LHCN-M2 (cell line): ENCODE data around the gene PDE4B. TPM values are rescaled to one million over a fixed set of nuclear protein-coding genes. Genes with fewer than 3 reads are reported as not detected.

Experiments used
- DNase-seq: peaks from one replicate; pipeline ENCODE4 v3.0.0-alpha.2; 2012; ENCODE audit warnings: low read depth
- total RNA-seq: library from RNA; depleted of rRNA; stranded (reverse); fragments of >200 nt; gene quantifications from 2 replicates; pipeline ENCODE4 v1.2.3, GENCODE V29; 2014

PDE4B gene
- total RNA-seq, 1 experiment from 2014 or later, result 6.8 TPM

- DNase-seq, result no peak
Observed at GRCh38 chr1:66256629-66257572, 464.2 kb downstream of the PDE4B start.

- no peak for DNase-seq
Observed at GRCh38 chr1:66258404-66259105, 465.9 kb downstream of the PDE4B start.

GRCh38 chr1:66261364-66261763 is 468.7 kb downstream of the PDE4B start:
- DNase-seq, result no peak

GRCh38 chr1:66262208-66262963 is 469.7 kb downstream of the PDE4B start:
- no peak for DNase-seq

- DNase-seq, result no peak
Observed at GRCh38 chr1:66265268-66265667, 472.6 kb downstream of the PDE4B start.

GRCh38 chr1:66265796-66266195 is 473.1 kb downstream of the PDE4B start:
- DNase-seq, result no peak

- no peak for DNase-seq
Observed at GRCh38 chr1:66266350-66266749, 473.7 kb downstream of the PDE4B start.

GRCh38 chr1:66266756-66267155 is 474.1 kb downstream of the PDE4B start:
- DNase-seq, result peak; percentile 63

GRCh38 chr1:66267201-66267940 is 474.7 kb downstream of the PDE4B start:
- DNase-seq, result no peak

- no peak for DNase-seq
Observed at GRCh38 chr1:66269222-66269621, 476.5 kb downstream of the PDE4B start.

- no peak for DNase-seq
Observed at GRCh38 chr1:66270119-66270812, 477.6 kb downstream of the PDE4B start.

GRCh38 chr1:66271216-66271903 is 478.7 kb downstream of the PDE4B start:
- peak; percentile 95 for DNase-seq

GRCh38 chr1:66271904-66272254 is 479.2 kb downstream of the PDE4B start:
- peak; percentile 56 for DNase-seq

- no peak for DNase-seq
Observed at GRCh38 chr1:66273656-66274055, 481.0 kb downstream of the PDE4B start.

- peak; percentile 71 for DNase-seq
Observed at GRCh38 chr1:66274634-66275033, 481.9 kb downstream of the PDE4B start.

GRCh38 chr1:66275083-66275482 is 482.4 kb downstream of the PDE4B start:
- DNase-seq, result no peak

- DNase-seq, result no peak
Observed at GRCh38 chr1:66275601-66276023, 482.9 kb downstream of the PDE4B start.

- no peak for DNase-seq
Observed at GRCh38 chr1:66276218-66276617, 483.5 kb downstream of the PDE4B start.

GRCh38 chr1:66278260-66279021 is 485.7 kb downstream of the PDE4B start:
- DNase-seq, result no peak
